Head of caudate nucleus (tissue), 42 donors: ENCODE measurements around the gene SCTR.
A peak's percentile ranks its signal among the peaks of the same experiment; 100 is the strongest.
"Not testable (repeated sequence)": the region's sequence is repeated elsewhere in the genome, so short reads cannot be mapped to it uniquely, and the experiment has no call there.

Source experiments
- DNase-seq, 42 donors: peaks; one replicate each; pipeline versions ENCODE4 v3.0.0 to v3.0.0-alpha.2; 2020 to 2021; ENCODE audit warnings: mixed read lengths in 7 of 42
- intact Hi-C: fragments of 100-400 bp; cut with DNase I; formaldehyde crosslinking; loops from one replicate; pipeline ENCODE4 v1.15.0; 2022

The SCTR gene

DNA sequence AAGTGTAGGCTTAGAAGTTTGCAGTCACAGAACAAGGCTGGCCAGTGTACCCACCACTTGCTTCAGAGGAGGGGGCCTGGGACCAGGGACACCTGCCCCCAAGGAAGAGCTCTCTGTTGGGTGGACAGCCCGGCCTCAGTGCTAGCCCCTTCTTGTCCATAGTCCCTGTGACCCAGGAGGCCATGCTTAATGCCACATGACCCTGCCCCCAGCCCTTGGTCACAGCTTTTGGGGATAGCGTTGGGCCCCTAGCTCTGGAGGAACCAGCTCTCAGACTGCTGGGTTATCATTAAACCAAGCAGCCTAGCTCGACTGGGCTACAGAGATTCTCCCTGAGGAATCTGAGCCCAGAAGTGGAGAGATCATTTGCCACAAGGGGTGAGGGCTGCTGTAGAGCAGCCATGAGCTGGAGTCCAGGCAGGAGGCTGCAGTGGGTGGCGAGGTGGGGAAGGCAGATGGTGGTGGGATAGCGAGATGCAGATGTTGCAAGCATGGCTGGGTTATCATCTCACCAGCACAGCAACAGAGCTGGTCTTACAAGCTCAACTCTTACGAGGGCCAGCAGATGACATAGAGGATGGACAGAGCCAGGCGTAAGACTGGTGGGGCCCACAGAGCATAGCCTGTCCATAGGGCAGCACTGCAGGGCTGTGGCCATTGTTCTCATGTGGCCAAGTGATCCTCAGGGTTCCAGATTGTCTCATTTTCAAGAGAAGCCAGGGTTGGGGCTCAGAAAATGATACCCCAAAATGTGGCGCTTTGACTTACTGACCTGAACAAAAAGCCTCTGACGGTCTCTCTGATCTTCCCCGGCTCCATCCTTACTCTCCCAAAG lies 99.8 kb downstream of the SCTR start:
- intact Hi-C loops: no loop called here
- DNase-seq: no peak

DNA sequence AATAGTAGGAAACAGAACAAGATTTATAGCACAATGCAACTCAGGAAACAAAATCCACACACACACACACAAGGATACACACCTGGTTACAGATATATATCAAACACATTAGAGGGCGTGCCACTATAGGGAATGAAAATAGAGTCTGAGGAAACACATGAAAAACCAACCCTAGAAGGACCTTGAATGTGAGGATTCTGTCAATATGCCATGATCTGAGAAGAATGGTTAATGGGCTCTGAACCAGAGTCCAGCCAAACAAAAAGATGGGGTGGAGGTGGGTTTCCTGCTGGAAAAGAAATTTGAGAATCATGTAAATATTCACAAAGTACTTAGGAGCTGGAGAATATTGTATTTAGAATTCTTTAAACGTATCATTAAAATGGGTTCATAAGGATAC lies 100.5 kb downstream of the SCTR start:
- DNase-seq: no peak
- intact Hi-C loops: no loop called here

DNA sequence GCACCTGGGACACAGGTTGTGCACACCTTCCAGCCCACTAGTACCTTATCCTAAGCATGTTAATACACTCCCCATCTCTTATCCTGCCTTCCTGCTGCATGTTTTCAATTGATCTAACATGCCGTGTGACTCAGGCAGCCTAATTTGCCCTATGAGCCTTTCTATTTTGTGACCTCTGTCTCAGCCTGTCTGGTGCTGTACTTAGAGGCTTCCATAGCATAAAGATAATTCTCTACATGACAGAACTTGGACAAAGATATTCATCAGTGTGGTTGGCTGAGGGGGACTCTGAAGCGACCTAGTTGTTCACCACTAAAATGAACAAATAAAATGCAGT lies 101.2 kb downstream of the SCTR start:
- intact Hi-C loops: no loop called here
- DNase-seq: no peak

DNA sequence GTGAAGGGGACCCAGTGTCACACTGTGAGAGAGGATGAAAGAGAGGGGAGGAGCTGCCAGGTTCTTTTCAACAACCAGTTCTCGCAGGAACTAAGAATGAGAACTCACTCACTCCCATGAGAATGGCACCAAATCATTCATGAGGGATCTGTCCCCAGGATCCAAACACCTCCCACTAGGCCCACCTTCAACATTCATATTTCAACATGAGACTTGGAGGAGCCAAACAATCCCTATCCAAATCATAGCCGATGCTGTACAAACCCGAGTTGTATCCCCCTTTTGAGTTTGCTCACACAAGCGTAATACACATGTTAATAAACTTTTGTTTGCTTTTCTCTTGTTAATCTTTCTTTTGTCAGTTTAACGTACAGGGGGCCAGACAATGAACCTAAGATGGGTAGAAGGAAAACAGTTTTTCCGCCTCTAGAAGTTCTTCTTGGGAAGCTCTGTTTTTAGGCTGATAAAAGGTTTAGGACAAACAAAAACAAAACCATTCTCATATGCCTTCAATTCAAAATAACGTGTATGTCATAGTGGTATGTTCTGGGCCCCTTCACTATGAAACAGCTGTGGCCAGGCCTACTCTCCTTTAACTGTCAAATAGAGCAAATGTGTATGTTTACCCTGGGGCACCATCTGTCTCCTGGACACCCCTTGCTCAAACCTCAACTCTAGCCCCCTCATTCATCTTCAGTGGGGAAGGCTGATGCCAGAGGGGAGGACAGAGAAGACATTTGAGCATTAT lies 101.7 kb downstream of the SCTR start:
- intact Hi-C loops: no loop called here
- no peak for DNase-seq

DNA sequence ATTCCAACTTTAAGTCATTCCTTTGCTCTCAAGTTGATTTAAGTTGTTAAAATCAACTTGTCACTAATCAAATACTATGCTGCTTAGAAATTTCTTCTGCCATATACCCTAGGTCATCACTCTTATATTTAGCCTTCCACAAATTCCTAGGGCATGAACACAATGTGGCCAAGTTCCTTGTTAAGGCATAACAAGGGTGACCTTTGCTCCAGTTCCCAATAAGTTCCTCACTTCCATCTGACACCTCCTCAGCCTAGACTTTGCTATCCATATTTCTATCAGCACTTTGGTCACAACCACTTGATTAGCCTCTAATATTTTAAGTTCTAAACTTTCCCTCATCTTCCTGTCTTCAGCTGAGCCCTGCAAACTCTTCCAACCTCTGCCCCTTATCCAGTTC lies 102.5 kb downstream of the SCTR start:
- intact Hi-C loops: no loop called here
- no peak for DNase-seq

DNA sequence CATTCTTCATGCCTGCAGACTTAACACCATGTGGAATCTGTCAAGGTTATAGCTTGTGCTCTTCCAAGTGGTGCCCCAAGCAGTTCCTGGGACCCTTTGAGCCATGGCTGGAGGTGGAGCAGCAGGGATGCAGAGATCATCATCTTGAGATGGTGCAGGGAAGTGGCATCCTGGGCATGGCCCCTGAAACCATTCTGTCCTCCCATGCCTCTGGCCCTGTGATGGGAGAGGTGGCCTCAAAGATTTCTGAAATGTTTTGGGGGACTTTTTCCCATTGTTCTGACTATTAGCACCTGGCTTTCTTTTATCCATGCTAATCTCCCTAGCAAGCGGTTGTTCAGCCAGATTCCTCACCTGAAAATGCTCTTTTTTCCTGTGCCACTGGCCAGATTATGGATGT lies 103.0 kb downstream of the SCTR start:
- peak in 2 of 42 donors; percentile 9 to 11 for DNase-seq

DNA sequence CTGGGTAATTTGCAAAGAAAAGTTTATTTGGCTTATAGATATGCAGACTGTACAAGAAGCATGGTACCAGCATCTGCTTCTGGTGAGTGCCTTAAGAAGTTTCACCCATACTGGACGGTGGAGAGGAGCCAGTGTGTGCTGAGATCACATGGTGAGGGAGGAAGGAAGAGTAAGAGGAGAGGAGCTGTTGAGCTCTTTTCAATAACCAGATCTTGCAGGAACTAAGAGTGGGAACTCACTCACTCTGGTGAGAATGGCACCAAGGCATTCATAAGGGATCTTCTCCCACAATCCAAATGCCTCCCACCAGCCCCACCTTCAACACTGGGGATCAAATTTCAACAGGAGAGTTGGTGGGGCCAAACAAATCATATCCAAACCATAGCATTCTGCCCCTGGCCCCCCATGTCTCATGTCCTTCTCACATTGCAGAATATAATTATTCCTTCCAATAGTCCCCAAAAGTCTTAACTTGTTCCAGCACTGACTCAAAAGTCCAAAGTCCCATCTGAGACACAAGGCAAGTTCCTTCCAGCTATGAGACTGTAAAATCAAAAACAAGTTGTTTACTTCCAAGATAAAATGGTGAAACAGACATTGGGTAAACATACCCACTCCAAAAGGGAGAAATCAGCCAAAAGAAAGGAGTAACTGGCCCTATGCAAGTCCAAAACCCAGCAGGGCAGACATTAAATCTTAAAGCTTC lies 104.3 kb downstream of the SCTR start:
- intact Hi-C loops: no loop called here
- DNase-seq: peak in 1 of 42 donors; percentile 21

More for the DNA sequence above, 103.0 kb downstream of the SCTR start:
- intact Hi-C loops: no loop called here

DNA sequence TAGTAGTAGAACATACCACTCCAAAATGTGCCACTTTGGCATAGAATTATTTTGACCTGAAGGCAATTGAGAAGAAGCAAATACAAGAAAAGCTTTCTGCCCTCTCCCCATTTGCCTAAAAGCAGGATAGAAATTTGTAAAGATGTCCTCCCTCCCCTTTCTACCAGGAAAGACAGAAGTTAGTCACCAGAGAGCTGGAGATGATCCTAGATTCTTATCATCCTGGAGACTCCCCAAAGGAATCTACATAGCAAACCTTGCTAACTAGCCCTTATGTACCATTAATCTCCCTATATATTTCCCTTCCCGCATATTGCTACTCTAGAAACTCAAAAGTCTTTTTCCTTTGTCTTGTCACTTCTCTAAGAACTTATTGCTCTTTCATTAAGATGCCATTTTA lies 105.2 kb downstream of the SCTR start:
- DNase-seq: no peak
- intact Hi-C loops: no loop called here

DNA sequence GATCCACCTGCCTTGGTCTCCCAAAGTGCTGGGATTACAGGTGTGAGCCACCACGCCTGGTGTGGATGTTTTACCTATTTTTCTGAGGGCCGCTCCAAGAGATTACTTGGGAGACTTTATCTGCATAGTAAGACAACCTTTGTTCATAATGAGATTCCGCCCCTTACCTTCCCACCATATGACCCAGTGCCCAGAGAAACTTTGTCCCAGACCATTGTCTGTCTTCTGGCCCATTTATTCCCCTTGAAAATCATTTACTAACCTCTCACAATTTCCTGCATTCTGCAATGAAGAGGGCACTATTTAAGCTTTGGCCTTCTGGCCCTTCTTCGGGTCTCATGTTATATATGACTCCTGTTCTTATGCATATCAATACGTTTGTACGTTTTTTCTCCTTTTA lies 106.4 kb downstream of the SCTR start:
- intact Hi-C loops: no loop called here
- no peak for DNase-seq

DNA sequence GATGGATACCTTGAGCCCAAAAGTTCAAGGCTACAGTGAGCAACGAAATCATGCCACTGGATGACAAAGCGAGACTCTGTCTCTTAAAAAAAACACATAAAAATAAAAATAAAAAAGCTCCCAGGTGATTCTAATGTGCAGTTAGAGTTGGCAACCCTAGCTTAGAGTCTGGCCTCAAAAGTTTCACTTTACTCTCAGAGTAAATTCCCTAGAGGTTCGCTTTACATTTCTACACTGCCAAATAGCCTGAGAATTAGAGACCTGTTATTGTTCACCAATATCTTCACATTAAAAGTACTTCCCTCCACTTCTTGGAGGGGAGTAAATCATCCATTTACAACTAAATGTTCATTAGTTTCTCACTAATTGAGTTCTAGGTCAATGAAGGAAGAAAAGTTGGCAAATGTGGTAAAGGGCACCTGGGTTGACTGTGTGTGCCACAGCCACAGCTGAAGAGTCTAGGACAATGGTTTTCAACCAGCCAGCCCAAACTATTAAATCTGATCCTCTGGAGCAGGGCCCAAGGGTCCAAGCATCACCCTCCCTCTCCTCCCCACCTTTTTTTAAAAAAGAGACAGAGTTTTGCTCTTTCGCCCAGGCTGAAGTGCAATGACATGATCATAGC lies 107.9 kb downstream of the SCTR start:
- intact Hi-C loops: no loop called here
- no peak for DNase-seq

DNA sequence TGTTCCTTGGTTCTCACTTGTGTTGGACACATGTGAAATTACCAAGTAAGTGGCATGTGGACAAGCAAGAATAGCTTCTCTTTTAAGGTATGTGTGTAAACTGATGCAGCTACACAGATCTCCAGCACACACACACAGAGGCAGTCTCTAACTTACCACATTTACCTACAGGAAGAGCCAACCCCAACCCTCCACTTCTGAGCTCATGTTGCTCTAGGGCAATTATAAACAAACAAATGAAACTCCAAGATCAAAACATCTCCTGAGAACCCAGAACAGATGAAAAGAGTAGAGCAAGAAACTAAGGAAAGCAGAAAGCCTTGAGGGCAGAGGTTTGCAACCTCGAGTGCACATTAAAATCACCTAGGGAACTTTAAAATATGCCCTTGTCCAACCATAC lies 108.7 kb downstream of the SCTR start:
- no peak for DNase-seq
- intact Hi-C loops: no loop called here

DNA sequence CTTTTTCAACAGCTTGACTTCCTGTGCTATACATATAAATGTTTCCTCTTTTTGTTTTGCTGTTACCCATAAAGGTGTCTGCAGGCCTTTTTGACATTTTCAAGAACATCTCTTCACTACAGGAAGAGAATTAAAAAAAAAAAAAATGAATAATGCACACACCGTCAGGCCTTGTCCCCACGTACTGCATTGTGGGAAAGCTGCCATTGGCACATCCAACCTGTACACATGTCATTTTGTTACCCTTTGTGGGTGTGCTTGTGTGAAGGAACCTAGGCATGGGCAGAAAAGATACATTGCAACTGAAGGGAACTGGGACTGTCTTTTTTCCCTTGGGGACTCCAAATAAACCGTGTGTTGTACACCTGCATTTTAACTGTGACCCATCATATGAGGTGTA lies 109.4 kb downstream of the SCTR start:
- intact Hi-C loops: no loop called here
- DNase-seq: no peak

DNA sequence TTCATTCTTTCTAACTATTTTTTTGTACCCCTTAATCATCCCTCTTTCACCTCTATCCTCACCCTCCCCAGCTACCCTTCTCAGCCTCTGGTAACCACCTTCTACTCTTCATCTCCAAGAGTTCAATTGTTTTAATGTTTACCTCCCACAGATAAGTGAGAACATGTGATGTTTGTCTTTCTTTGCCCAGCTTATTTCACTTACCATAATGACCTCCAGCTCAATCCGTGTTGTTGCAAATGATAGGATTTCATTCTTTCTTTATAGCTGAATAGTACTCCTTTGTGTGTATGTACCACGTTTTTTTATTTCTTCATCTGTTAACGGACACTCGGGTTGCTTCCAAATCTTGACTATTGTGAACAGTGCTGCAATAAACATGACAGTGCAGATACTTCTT lies 114.8 kb downstream of the SCTR start:
- intact Hi-C loops: loop anchor here (5.0 to 10.0 kb wide), 2 partner anchors 68 to 265 kb away; partner anchors contain the start of gene TMEM177

DNA sequence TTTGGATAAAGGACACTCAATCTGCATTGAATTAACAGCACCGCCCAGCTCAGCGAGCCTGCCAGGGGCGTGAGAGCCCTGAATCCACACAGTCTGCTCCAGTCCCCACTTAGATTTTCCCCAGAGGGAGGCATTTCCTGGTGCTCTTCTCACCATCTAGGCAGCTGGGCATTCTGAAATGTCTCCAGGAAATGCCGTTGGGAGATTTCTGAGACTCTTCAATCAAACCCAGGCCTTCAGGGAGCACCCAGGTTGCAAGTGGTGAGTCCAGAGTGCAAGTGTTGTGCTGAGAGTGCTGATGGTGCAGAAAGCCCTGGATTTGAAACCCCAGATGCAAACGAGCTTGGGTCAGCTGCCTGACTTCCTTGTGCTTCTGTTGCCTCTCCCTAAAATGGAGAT lies 116.1 kb downstream of the SCTR start:
- no peak for DNase-seq
- intact Hi-C loops: loop anchor here (5.0 to 10.0 kb wide), 2 partner anchors 69 to 267 kb away; partner anchors contain the start of gene TMEM177

More for the DNA sequence above, 114.8 kb downstream of the SCTR start:
- DNase-seq: no peak

DNA sequence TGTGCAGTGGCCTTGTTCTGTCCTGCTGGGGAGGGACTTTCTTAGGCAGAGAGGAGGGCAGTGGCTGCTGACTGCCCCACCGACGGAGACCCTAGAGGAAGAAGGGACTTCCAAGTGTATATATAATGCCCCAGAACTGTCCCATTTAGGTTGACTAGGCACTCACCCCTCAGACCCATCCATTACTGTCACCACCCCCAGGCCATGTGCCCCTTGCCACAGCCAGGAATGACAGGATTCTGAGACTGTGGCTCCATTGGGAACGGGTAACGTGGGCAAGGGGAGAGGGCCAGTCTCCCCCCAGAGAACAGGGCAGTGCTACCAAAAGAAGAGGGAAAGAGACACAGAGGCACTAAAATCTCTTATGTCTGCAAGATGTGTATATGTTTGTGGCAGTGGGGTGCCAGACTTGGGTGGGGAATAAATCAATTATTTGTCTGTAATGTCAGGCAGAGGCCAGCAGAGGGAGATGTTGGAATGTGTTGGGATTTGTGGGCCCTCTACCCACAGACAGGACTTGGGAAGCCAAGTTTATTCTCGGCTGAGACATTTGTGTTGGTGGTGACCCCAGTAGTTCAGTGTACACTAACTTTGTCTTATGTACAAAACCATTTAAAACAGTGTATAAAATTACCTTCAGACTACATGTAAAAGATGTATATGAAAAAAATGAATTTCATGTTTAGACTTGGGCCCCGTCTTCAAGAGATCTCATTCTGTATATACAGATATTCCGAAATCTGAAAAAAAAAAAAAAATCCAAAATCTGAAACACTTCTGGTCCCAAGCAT lies 116.7 kb downstream of the SCTR start:
- intact Hi-C loops: loop anchor here (5.0 to 10.0 kb wide), 2 partner anchors 70 to 267 kb away; partner anchors contain the start of gene TMEM177
- DNase-seq: peak in 31 of 42 donors; percentile 27 to 84 (median 60)

DNA sequence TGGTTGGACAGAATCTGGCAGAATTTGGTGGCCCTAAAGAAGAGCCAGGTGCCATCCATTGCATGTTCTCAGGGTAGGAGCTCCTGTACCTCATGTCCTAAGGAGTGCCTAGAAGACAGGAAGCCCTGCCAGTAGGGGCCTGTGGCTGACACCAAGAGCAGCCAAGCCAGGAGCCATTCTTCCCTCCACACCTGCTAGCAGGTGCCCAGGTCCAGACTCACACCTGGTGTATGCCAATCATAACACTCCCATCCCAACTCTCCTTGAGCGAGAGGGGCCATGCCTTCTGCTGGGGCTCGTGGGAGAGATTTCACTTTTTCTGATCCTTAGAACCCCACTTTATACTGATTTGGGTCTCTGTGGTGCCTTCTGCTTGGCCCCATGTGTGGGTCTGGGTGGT lies 119.1 kb downstream of the SCTR start:
- no peak for DNase-seq
- intact Hi-C loops: loop anchor here (5.0 to 10.0 kb wide), 2 partner anchors 72 to 270 kb away; partner anchors contain the start of gene TMEM177

DNA sequence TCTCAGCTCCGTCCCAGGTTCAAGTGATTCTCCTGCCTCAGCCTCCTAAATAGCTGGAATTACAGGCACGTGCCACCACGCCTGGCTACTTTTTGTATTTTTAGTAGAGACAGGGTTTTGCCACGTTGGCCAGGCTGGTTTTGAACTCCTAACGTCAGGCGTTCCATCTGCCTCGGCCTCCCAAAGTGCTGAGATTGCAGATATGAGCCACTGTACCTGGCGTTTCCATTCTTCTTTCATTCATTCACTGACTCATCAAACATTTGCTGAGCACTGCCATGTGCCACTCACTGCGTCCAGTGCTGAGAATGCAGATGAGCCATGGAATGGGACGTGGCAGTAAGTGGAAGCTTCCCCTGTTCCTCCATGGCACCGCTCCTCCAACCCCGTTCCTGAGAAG lies 120.7 kb downstream of the SCTR start:
- DNase-seq: not testable (repeated sequence)
- intact Hi-C loops: loop anchor here (10.0 kb wide), 1 partner anchor 271 kb away; the partner anchor contains the start of gene TMEM177
